UCSD-AML1 (cell line): ENCODE results near the gene NMUR1.
A peak's percentile ranks its signal among the peaks of the same experiment; 100 is the strongest.
"Not testable (repeated sequence)": the region's sequence is repeated elsewhere in the genome, so short reads cannot be mapped to it uniquely, and the experiment has no call there.

Experiments used
- DNase-seq: peaks from one replicate; lab custom pipeline; 2025; ENCODE audit not compliant: unreplicated experiment; lab: John Stamatoyannopoulos, UW

Gene NMUR1, protein sequence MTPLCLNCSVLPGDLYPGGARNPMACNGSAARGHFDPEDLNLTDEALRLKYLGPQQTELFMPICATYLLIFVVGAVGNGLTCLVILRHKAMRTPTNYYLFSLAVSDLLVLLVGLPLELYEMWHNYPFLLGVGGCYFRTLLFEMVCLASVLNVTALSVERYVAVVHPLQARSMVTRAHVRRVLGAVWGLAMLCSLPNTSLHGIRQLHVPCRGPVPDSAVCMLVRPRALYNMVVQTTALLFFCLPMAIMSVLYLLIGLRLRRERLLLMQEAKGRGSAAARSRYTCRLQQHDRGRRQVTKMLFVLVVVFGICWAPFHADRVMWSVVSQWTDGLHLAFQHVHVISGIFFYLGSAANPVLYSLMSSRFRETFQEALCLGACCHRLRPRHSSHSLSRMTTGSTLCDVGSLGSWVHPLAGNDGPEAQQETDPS

DNA sequence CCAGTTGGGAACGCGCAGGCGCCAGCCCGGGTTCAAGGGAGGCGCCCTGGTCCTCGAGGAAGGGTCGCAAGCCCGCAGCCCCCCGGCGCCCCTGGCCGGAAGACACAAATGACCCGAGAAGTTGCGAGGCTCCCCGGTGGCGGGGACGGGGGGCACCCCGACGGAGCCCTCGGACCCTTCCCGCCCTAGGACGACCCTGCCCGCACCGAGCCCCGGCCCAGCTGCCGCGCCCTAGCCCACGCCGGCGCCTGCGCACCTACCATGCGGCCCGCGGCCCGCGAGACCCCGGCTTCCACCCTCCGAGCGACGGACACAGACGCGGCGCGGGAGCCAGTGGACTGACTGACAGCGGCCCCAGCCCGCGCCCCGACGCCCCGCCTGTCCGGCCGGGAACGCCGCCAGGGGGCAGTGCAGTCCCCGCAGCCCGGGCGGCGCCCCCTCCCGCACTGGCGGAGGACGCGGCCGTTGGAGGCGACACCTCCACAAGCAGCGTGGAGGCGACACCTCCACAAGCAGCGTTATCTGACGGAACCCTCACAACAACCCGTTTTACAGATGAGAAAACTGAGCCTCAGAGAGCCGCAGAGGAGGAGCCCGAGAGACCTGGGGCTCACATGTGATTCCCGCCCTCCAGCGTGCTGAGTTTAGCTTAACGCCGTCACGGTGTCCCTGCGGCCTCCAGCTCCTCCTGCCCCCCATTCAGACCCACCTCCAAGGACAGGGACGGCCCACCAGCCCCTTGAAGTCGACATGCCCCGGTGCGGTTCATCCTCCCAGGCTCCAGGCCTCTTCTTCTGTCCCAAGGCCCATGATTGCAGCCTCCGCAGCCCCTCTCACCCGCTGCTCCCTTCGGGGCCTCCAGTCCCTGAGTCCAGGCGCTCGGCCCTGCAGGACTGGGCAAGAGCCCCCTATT lies at the start of gene NMUR1:
Gene NMUR1, minus strand, starts transcription at position 347 of the 913 bp plus-strand sequence. Its CDS starts 84 bp downstream, at position 263.
- peak; percentile 32 for DNase-seq

DNA sequence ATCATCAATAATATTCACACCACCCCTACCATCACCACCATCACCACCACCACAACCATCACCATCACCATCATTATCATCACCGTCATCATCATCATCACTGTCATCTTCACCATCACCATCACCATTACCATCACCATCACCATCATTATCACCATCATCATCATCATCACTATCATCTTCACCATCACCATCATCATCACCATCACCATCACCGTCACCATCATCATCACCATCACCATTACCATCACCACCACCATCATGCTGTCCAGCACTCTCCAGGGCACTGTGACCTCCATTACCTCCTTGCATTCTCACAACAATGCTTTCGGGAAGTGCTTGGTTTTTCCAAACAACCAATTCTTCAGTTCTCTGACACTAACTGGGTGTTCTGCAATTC lies 49.3 kb upstream of the NMUR1 start:
- no peak for DNase-seq

DNA sequence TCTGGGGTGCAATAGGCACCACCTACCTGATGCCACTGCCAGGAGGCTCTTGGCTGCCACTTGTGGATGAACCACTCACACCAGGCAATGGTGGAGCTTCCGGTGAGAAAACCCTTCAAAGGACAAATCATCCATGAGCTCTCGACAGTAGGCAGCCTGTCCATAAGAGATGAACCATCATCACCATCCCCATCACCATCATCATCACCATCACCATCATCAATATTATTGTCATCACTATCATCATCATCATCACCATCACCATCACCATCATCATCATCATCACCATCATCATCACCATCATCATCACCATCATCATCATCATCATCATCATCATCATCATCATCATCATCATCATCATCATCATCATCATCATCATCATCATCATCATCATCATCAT lies 48.4 kb upstream of the NMUR1 start:
- not testable (repeated sequence) for DNase-seq

DNA sequence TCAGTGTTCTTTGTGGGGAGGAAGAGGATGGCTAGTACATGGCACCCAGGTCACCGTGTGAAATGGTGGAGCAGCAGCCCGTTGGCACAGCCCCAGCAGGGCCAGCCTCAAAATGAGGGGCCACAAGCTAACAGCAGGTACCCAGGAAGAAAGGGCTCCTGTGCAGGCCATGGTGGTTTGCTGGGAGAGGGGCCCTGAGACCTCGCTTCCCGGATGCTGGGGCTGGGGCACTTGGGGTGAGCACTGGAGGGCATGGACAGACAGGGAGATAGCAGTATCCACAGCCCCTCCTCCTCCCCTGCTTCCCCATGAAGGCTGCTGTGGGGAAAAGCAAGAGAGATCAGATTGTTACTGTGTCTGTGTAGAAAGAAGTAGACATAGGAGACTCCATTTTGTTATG lies 46.2 kb upstream of the NMUR1 start:
- no peak for DNase-seq

DNA sequence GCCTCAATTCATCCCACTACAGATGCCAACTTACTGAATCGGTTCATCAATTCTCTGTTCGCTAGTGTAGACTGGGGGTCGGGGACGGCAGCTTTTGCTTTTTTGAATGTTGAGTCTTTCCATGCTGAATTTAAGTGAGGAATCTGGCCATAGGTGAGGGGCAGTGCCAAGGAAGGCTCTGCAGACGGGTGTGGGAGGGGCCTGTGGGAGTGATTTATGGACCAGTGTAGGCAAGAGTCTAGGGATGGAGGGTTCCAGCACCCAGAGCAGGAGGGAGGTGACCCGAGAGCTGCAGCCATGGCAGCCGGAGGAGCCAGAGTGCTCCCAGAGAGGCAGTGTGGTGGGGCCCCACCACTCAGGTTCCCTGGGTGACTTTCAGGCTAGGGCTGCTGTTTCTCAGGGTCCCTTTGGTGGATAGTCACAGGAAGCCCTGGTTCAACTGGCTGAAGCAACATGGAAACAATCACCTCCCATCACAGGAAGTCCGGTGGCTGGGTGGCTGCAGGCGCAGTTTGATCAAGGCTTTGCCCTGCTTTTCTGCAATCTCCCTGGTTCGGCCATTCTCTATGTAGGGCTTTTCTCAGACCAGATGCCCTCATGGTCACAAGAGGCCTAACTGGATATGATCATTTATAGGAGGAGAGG lies 45.5 kb upstream of the NMUR1 start:
- DNase-seq = no peak

DNA sequence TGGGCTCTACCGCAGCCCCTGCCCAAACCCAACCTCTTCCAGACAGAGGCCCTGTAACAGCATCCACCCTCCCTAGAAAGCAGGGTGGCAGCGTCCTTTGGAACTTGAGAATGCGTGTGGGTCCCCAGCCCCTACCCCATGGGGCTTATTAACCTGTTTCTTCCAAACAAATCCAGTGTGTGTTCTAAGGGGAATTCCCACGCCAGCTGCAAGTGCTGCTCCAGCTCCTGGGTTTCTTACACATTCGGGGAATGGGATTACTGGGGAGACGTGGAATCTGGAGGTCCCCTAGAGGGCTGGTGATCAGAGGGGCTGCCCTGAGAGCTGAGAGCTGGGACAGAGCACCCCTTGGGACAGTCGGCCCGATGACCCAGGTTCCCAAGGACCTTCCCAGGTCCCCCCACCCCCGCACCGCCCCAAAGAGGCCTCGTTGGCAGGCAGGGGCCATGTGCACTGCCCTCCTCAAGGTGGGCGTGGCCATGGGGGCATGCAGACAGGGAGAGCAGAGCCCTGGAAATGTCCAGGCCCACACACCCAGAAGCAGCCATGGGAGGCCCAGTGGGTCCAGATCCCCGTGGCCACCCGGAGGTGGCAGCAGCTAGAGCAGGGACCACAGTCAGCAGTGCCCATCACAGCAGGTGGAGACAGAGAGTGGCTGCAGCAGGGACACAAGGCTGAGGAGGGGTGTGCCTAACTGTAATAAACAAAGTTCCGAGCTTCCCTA lies 43.6 kb upstream of the NMUR1 start:
- DNase-seq = no peak

DNA sequence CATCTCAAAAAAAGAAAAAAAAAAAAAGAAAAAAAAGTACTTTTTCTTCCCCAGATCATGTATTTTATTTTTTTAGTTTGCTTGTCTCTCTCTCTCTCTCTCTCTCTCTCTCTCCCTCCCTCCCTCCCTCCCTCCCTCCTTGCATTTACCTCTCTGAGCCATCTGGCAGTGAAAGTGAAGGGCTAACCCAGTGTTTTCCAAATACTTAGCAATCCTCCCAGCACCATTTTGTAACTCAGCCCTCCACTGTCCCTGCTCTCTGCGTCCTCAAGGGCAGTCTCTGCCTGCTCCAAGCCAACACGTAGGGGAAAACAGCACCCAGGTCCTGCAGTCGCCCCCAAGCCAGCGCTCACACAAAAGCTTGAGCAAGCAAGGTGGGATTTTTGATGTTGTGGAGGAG lies 42.9 kb upstream of the NMUR1 start:
- DNase-seq = no peak

DNA sequence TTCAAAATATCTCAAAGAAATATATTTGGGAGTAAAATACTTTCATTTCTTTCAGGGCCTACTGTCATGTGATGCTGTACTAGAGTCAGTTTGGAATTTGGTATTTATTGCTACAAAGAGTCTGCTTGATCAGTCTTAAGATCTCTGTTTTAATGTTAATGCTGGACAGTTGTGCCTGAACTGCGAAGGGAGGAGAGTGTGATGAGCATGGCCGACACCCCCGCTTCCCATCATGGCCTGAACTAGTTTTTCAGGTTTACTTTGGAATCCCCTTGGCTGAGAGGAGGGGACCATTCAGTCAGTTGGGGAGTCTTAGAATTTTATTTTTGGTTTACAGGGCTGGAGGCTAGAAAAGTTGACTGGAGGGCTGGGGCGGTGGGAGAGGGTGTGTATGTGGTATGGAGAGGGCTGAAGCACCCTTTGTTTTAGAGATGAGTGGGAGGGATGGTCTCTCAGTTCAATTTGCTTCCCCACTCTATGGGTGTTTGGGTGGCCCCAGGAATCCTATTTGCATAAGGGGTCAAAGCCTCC lies 41.5 kb upstream of the NMUR1 start:
- no peak for DNase-seq

DNA sequence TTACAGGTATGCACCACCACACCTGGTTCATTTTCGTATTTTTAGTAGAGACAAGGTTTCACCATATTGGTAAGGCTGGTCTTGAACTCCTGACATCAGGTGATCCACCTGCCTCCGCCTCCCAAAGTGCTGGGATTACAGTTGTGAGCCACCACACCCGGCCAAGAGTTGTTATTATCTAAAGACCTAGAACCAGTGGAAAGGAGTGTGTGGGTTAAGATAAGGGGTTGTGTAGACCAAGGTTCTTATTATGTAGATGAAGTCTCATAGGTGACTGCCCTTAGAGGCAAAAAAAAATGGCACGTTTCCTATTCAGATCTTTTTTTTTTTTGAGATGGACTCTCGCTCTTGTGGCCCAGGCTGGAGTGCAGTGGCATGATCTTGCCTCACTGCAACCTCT lies 40.7 kb upstream of the NMUR1 start:
- not testable (repeated sequence) for DNase-seq

DNA sequence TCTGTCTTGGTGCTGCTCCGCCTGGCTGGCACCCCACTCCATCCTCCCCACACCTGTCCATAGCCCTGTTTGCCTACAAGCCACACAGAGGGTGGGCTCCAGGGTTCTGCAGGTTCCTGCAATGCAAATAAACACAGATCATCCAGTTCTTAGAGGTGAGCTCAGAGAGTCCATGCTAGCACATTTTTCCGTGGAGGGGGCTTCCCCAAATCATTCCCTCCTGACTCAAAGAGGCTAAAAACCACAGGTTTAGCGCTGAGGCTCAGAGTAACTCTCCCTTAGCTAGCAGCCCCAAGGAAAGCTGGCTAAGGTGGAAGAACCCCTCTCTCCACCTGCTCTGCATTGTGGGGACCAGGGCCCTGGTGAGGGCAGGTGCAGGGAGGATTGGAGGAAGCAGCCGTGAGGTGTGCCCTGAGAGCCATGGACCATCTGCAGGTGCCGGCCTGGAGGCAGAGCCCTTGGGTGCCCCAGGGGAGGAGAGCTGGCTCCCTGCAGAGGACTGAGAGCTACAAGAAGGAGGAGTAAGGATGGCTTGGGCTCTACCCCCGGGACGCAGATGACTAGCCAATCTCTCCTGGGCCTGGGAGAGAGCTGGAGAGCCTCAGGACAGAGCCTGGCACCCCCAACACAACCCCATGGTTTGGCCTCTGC lies 38.7 kb upstream of the NMUR1 start:
- no peak for DNase-seq

DNA sequence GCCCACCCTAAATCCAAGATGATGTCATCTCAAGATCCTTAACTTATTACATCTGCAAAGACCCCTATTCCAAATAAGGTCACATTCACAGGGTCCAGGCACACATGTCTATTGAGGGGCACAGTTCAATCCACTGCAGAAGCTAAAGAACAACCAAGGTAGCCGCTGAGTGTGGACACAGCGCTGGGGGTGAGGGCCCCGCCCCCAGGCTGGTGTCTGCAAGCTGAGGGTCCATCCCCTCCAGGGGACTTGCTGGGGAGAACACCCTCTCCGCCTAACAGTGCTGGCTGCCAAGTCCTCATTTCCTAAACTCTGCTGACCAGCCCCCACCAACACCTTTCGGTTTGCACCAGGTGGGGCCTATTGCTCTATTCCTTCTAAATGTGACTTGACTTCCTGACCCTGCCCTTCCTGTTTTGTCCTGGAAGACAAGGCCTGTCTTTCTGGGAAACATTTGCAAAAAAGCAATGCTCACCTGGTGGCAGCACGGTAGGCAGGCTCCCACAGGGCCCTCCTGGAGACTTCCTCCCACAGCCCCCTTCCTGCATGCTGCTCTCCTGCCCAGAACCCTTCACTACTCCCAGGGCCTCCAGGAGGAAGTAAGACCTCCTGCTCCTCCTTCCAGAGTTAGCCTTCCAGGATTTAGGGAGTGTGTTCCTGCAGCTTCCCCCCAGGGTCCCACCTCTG lies 38.0 kb upstream of the NMUR1 start:
- DNase-seq = no peak

DNA sequence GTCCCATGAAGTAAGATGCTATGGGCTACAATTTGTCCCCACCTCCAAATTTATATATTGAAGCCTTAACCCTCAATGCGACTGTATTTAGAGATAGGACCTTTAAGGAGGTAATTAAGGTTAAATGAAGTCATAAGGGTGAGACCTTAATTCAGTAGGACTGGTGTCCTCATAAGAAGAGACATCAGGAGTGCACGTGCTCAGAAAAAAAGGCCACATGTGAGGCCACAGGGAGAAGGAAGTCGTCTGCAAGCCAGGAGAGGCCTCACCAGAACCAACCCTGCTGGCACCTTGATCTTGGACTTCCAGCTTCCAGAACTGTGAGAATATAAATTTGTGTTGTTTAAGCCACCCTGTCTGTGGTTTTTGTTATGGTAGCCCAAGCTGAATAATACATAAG lies 36.9 kb upstream of the NMUR1 start:
- no peak for DNase-seq

DNA sequence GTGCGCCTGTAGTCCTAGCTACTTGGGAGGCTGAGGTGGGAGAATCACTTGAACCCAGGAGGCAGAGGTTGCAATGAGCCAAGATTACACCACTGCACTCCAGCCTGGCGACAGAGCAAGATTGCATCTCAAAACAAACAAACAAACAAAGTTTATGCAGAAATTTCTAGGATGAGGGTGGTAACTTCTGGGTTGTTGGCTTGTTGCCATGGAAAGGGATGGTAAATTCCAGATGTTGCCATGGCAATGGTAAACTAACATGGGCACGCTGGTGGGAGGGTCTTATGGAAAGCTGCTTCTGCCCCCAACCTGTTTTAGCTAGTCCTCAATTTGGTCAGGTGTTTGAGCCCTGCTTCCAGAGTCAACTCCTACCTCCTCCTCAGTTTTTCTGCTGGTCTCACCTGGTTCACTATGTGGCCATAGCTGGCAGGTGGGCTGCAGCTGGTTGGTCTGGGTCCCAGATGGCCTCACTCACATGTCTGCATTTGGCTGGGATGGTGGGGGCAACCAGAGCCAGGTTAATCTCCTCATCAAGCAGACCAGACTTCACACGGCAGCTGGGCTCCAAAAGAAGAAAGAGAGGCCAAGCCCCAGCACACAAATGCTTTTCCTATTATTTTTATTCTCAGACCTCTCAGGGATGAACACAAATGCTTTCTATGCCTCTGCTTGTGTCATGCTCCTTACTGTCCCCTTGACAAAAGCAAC lies 35.8 kb upstream of the NMUR1 start:
- no peak for DNase-seq

DNA sequence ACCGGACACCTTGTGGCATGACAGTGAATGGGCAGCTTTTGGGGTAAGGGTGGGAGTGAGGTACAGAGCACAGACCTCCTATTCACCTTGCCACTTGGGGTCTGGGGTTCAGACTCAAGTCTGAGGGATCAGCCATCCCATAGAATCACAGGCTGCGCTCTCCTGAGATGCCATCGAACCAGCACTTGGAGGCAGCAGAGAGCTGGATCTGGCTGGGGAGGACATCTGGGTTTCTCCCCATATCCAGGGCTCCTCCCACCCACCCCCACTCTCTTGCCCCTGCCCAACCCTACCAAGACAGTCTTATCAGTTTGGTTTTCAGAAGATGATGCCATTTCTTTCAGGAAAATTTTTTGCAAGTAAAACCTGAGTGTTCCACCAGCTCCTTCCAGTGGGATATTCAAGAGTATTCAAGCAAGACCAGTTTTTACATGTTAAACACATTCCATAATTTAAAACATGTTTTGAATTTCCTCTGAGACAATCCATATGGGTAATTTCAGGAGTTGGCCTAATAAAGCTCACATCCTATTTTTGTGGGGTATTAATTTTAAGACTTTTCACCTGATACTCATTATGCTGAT lies 33.2 kb upstream of the NMUR1 start:
- peak; percentile 54 for DNase-seq

DNA sequence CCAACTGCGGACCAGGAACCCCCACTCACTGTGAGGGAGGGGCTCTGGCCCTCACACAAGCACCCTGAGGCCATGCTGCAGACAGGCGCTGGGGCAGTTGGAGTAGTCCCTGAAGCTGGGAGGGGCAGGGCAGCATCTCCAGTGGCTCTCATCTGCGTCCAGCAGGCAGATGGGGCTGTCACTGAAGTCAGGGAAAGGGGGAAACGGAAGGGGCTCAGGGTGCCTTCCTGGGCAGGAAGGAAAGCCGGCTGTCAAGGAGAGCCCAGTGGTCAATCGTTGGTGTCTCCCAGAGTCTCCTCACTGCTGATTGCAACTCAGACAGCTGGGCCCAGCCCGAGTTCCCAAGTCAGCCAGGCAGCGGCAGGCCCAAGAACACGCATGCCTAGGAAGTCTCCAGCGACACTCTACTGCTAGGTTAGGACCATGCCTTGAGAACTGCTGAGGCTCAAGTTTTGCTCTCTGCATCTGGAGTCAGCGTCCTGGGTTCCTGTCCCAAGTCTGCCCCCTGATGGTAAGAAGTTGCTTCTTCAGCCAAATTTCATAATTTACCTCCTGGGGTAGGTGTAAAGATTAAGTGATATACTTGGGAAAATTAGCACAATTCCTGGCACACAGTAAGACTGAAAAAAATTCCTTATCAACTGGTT lies 27.4 kb upstream of the NMUR1 start:
- peak; percentile 69 for DNase-seq

DNA sequence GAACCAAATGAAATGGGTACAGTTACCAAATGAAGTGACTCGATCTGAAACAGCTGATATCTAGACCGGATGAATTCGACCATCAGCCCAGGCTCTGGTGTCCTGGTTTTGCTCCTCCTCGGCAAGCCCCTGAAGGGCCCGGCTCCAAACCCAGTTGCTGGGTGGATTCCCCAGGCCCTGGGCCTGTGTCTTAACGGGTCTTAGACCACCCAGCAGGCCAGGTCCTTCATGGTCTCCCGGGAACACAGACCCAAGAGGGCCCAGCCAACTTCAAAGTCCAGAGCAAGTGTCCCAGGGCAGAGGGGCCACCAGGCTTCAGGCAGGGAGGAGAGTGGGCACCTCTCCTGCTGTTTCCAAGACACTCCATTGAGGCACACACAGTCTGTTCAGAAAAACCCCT lies 26.7 kb upstream of the NMUR1 start:
- no peak for DNase-seq

DNA sequence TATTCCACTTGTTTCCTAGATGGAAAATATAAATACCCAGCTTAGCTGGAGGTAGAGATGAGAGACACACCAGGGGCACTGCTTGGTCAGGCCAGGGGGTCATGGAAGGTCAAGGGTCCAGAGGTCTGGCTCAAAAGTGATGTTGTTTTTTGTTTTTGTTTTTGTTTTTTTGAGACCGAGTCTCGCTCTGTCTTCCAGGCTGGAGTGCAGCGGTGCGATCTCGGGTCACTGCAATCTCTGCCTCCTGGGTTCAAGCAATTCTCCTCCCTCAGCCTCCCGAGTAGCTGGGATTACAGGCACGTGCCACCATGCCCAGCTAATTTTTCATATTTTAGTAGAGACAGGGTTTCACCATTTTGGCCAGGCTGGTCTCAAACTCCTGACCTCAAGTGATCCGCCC lies 26.3 kb upstream of the NMUR1 start:
- DNase-seq = not testable (repeated sequence)
